GM10266 (cell line): Measurements from ENCODE around the gene ID4.
A peak's percentile ranks its signal among the peaks of the same experiment; 100 is the strongest.

ENCODE experiments used
- DNase-seq: peaks from one replicate; pipeline ENCODE4 v3.0.0; 2012; ENCODE audit errors: extremely low spot score
- CTCF ChIP-seq: IDR thresholded peaks from 2 replicates; pipeline ENCODE4 v1.5.1; 2012; ENCODE audit warnings: mild to moderate bottlenecking, low read depth; ENCODE audit not compliant: control insufficient read depth, insufficient read depth; ENCODE audit errors: missing control alignments

The ID4 gene

GRCh38 chr6:19802656-19803055 lies 34.5 kb upstream of the ID4 start:
- DNase-seq: no peak
- no peak for TF ChIP-seq CTCF

- DNase-seq: no peak
- TF ChIP-seq CTCF: no peak
Measured at GRCh38 chr6:19803331-19804204, 33.6 kb upstream of the ID4 start.

DNA sequence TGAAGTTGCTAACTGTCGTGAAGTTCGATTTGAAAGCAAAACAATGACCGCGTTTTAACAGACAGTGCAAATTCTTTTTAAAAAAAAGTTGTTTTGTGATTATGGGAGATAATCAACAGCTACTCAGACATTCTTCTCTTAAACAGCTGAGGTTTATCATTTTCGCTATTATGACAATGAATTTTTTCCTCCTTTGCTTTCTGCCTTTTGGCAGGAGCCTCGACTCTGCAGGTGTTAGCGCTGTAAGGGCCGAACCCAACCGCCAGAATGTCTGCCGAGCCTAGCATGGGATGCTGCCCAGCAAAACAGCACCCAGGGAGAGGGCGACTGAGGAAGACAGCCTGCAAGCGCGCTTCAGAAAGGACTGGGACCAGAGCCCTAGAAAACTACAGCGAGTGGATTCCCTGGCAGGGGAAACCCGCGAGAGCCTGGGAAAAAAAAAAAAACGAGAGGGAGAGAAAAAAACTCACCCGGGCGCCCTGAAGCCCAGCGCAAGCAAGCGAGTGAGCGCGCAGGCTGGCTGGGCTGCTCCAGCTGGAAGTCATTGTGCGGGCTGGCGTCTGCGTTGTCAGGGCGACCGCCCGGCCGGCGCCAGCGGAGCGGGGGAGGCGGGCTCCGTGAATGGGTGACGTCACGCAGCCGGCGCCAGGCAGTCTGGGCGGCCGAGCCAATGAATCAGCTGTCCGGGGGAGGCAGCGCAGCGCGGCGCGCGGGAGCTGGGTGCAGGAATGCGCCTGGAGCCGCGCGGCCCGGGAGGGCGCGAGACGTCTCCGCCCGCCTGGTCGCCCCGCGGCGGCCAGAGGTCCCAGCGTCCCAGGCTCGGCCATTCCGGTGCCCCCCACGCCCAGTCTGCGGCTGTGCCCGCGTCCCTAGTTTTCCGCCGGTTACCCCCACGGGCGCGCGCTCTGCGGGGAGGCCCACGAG lies 32.7 kb upstream of the ID4 start:
- DNase-seq: peak; percentile 74
- TF ChIP-seq CTCF: no peak

DNA sequence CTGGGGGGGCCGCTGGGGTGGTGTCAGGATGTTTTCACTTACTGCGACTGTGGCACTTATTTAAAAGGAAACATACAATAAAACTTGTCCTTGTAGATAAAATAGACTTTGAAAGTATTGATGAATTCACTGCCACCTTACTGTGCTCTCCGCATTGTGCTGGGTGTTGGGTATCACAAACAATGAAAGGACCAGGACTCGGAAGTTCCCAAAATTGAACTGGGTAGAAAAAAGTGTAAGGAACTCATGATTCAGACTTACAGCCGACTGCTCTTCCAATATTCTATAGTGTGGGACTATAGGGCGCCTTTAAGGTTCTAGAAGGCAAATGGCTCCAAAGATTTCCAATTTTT lies 32.1 kb upstream of the ID4 start:
- no peak for TF ChIP-seq CTCF
- DNase-seq: no peak

- no peak for DNase-seq
- TF ChIP-seq CTCF: no peak
Measured at GRCh38 chr6:19806971-19807396, 30.2 kb upstream of the ID4 start.

DNA sequence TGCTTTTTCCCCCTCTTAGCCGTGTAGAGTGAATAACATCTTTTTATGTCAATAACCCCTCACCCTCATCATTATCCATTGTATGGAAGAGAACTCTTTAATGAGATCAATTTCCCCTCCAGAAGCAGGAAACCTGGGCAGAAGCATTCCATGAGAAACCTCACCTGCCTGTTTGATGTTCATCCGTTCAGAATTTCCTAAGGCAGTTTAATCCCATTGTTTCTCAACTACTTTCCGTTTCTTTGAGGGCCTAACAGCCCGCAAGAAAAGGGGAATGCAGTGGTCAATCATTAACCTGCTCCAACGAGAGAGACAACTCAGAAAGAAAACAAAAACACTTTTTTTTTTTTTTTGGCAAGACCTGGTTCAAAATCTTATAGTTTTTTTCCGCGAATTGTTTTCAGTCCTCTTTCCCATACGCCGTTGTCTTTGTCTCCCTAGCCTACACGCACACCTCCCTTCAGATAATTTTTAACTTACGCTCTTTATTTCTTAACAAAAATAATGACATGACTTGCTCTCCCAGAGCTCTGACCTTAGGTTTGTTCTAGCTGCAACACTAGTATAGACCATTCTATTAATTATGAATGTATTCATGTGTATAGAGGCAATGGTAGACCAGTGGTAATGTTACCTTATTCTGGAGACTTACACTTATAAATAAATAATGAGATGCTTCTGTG lies 25.6 kb upstream of the ID4 start:
- TF ChIP-seq CTCF: no peak
- no peak for DNase-seq
